Measurements from ENCODE around the gene SMIM24. TPM values are rescaled to one million over a fixed set of nuclear protein-coding genes. Genes with fewer than 3 reads are reported as not detected.

The SMIM24 gene
- total RNA-seq, 1 donor from 2014 or later: 1.4 TPM

DNA sequence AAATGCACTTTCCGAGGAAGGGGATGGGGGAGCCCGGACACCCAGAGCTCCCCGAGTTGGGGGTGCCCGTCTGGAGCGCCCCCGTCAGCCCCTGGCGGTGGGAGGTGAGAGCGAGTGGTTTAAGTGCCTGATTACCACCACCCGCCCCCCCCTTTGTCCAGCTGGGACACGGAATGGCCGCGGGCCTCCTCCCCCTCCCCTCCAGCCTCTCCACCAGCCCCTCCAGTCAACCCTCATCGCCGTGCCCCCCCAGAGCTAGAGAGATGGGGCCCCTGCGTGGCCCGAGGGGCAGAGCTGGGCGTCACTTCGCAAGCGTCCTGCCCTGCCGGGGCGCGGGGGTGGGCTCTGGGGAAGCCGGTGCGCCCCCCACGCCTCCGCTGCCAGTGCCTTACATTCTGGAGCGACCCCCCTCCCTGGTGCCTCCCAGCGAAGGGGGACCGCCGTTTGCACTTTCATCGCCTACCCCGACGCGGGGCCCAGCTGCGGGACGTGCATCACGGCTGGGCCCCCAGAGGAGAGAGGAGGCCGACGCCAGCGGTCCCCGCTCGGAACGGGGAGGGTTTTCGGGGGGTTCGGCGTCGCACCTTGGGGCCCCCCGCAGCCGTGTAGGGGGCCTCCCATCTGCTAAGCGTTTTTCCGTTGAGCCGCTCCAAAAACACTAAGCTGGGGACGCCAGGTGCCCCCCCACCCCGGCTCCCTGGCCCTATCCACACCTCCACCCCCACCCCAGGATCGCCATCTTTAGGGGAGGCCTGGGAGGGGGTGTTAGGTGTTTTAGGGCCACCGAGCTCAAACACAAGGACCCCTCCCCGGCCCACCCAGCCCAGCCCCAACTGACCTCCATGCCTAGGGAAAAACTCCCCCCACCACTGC, 16.4 kb downstream of the SMIM24 start:
- TF ChIP-seq, protein P1, sequence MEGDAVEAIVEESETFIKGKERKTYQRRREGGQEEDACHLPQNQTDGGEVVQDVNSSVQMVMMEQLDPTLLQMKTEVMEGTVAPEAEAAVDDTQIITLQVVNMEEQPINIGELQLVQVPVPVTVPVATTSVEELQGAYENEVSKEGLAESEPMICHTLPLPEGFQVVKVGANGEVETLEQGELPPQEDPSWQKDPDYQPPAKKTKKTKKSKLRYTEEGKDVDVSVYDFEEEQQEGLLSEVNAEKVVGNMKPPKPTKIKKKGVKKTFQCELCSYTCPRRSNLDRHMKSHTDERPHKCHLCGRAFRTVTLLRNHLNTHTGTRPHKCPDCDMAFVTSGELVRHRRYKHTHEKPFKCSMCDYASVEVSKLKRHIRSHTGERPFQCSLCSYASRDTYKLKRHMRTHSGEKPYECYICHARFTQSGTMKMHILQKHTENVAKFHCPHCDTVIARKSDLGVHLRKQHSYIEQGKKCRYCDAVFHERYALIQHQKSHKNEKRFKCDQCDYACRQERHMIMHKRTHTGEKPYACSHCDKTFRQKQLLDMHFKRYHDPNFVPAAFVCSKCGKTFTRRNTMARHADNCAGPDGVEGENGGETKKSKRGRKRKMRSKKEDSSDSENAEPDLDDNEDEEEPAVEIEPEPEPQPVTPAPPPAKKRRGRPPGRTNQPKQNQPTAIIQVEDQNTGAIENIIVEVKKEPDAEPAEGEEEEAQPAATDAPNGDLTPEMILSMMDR (conservative IDR thresholded peaks at IDR 0.05; ENCODE audit: low read depth, low read length): no peak
- no peak for DNase-seq (ENCODE audit: low read depth)

DNA sequence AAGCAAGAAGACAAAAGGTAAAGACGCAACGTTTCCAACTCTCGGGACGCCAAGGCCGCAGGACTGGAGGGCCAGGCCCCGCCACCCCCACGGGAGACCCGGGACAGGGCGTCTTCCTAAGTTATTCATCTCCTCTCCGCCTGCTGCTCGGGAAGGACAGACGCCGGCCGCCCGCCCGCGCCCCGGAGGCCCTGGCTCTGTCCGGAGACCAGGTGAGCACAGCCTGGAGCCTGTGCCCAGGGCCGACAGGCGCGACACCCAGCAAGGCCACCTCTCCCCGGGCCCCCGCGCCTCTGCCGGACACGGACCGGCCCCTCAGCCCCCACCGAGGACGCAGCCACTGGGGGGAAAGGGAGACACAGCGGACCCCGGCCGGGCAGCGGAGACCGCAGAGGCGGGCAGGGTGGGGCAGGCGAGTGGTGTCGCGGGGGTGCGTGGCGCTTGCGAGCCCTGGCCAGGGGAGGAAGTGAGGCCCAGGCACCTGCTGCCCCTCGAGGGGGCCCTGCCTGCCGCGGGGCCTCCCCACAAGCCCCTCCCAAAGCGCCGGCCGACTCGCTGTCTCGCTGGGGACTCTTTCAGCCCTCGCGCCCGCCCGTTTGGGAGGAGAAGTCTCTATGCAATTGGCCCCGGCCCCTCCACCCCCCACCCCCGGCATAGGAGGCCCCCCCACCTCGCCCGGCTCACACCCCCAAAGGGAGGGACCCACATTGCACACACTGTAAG, 17.2 kb downstream of the SMIM24 start:
- DNase-seq (ENCODE audit: low read depth): no peak
- TF ChIP-seq, protein P1 (conservative IDR thresholded peaks at IDR 0.05; ENCODE audit: low read depth, low read length): no peak
- H3K4me3 ChIP-seq (ENCODE audit: low read depth, low read length): no peak overlapping the region

More for the DNA sequence above, 16.4 kb downstream of the SMIM24 start:
- no peak overlapping the region for H3K4me3 ChIP-seq (ENCODE audit: low read depth, low read length)

DNA sequence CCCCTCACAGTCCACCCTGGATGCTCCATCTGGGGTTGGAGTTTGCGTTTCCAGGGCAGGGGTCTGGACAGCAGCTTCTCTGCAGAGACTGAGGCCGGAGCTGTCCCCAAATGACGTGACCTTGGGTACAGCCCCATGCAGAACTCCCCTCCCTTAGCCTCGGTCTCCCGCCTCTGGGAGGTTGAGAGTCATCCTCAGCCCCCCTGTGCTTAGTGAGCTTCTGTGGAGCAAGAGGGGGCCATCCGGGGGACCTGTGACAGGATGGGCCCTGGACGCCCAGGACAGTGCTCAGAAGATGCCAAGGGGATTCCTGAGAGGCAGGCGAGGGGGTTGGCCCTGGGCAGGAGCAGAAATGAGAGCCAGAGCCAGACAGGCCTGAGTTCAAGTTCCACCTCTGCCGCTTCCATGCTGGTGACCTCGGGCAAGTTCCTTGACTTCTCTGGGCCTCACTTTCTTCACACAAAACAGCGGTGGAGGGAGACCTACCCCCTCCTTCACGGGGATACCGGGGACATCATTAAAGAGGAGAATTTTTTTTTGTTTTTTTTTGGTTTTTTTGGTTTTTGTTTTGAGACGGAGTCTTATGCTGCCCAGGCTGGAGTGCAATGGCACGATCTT, 20.3 kb downstream of the SMIM24 start:
- H3K4me3 ChIP-seq (ENCODE audit: low read depth, low read length): no peak overlapping the region
- DNase-seq (ENCODE audit: low read depth): no peak
- TF ChIP-seq, protein P1 (conservative IDR thresholded peaks at IDR 0.05; ENCODE audit: low read depth, low read length): no peak

DNA sequence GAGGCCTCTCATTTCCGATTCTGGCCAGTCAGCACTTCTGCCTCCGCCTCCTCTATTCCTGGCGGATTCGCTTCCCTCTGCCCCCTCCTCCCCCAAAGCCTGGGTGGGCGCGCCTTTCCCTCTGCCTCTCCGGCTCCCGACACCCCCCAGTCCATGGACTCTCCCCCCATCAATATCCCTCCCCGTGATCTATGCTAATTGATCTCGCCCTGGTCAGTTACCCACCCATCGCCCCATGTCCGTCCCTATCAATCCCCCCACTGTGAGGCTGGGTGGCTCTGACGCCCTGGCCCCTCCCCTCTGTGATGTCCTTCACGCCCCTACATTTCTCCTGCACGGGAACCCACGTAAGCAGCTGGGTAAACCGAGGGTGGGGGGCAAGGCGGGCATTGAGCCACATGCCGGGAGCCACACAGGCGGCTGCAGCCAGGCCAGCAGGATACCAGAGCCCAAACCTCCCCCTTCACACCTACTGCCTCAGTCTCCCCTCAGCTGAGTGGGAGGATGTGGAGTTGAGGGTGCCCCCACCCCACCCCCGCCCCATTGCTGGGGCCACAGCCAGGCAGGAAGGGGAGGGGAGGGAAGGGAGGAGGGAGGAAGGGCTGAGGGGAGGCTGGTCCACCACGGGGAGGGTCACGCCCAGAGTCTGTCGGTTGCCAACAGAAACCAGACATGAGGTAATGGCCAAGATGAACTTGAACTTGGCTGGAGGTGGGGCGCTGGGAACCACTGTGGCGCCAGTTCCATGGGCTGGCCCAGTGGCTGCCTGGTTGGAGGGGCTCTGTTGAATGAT, 21.0 kb downstream of the SMIM24 start:
- TF ChIP-seq, protein P1 (conservative IDR thresholded peaks at IDR 0.05; ENCODE audit: low read depth, low read length): no peak
- no peak overlapping the region for H3K4me3 ChIP-seq (ENCODE audit: low read depth, low read length)
- no peak for DNase-seq (ENCODE audit: low read depth)

DNA sequence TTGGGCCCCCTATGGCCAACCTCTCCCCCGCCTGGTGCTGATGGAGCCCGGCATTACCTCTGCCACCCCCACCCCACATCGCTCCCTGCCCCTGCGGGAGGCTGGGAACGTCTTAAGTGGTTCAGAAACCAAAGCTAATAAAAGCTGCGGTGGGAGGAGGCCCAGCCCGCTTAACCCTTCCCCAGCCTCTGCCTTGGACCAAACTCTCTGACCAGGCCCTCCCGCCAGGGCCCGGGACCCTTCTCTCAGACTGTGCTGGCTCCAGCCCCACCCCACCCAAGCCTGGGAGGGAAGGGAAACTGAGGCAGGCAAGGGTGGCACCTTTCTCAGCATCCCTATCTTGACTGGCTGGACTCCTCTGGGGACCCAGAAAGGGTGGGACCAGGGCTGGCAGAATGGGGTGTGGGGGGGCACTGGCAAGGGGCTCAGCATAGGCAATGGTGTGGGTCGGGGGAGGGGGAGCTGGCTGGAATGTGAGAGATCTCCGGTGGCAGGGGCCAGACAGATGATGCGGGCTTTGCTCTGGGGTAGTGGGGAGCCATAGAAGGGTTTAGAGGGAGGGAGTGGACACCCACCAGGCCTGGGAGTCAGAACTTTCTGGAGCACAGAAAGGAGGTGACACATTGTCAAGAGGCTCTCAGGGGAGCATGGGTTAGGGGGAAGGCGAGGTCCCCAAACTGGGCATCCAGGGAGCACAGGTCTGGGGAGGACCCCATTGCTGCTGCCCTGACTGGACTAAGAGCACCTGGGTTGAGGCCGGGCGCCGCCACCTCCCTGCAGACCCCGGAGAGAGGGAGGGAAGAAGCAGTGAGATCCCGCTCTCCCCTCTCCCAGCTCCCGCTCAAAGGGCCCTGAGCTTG, 21.9 kb downstream of the SMIM24 start:
- TF ChIP-seq, protein P1 (conservative IDR thresholded peaks at IDR 0.05; ENCODE audit: low read depth, low read length): no peak
- DNase-seq (ENCODE audit: low read depth): no peak
- no peak overlapping the region for H3K4me3 ChIP-seq (ENCODE audit: low read depth, low read length)
